H4 (cell line): ENCODE results near the gene RNF212B. TPM values are rescaled to one million over a fixed set of nuclear protein-coding genes. Genes with fewer than 3 reads are reported as not detected.
A peak's percentile ranks its signal among the peaks of the same experiment; 100 is the strongest.
"Not testable (repeated sequence)": the region's sequence is repeated elsewhere in the genome, so short reads cannot be mapped to it uniquely, and the experiment has no call there.

ENCODE experiments used
- DNase-seq: peaks from one replicate; pipeline ENCODE4 v3.0.0-alpha.2; 2015; ENCODE audit warnings: low spot score
- total RNA-seq: library from RNA; depleted of rRNA; stranded (reverse); fragments of >200 nt; shearing (Covaris generic); gene quantifications from 2 replicates; pipeline ENCODE4 v1.2.3, GENCODE V29; 2014; rRNA removed

RNF212B gene, protein sequence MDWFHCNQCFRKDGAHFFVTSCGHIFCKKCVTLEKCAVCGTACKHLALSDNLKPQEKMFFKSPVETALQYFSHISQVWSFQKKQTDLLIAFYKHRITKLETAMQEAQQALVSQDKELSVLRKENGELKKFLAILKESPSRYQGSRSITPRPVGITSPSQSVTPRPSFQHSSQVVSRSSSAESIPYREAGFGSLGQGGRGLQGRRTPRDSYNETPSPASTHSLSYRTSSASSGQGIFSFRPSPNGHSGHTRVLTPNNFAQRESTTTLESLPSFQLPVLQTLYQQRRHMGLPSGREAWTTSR
- not detected in 2 replicates for total RNA-seq

DNA sequence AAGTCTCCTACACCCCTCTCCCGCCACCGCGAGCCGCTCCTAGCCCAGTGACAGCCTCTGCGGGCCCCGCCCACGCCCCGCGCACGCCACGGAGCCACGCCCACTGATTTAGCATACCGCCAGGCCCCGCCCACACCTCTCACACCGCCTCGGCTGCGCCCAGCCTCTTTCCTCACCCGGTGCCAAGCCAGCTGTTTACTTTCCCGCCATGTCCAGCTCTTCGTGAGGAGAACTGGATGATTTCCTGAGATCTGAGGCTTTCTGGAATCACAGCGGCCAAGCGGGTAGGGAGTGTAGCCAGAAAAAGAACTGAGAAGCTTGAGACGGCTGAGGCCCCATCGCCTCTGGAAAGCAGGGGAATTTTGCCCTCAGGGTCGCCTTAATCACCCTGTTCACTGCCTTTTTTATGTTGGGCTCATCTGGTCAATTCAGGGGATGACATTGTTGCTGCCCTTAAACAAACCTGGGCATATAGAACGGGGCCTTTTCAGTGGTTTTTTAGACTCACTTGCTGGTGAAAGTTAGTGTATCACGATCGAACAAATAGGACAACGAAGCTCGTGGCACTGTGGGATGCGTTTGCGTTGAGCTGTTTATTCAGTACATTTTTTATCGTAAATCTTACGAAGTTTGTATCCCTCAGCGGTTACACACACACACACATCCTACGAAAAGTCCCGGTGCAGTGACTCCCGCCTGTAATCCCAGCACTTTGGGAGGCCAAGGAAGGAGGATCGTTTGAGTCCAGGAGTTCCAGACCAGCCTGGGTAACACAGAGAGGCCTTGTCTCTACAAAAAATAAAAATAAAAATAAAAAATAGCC is at the start of gene RNF212B:
TSS of gene RNF212B (plus strand) at position 165 of the 823 bp plus-strand sequence. CDS start 2,410 bp downstream, outside the sequence.
- peak; percentile 91 for DNase-seq

DNA sequence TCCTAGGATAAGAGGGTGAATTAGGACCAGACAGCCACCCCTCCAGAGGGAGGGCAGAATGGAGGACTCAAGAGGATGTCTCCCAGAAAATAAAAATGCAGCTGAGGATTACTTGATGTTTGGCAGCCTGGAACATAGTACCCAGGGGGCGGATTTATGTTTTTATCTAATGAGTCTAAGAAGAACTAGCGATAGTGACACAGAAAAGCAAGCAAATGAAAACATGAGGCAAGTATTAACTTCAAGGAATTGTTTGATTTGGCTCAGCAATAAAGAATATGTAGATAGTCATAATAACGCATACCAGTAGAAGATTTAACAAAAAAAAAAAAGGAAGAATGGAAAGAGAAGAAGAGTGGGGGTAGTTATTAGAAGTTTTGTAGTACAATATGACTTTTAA is 44.3 kb upstream of the RNF212B start:
- DNase-seq: no peak

DNA sequence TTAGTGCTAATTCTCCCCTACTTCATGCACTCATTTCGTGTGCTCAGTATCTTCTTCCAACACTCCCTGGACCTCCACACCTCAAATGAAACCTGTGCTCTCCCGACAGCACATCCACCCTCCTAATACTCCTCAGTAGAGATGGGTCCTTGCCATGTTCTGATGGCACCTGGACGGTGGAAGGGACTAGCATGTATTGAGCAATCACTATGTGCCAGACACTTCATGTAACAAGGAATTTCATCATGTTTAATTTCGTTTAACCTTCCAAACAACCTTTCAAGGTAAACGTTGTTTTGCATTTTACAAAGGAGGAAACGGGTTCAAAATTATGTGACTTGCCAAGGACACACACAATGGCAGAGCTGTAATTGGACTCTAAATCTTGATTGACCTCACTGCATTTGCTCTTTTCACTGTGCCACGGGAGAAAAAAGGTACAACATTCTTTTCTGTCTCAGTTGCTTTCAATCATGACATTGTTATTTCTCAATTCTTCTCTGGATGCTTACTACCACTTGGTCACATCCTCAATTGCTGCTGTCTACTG is 42.1 kb upstream of the RNF212B start:
- no peak for DNase-seq

DNA sequence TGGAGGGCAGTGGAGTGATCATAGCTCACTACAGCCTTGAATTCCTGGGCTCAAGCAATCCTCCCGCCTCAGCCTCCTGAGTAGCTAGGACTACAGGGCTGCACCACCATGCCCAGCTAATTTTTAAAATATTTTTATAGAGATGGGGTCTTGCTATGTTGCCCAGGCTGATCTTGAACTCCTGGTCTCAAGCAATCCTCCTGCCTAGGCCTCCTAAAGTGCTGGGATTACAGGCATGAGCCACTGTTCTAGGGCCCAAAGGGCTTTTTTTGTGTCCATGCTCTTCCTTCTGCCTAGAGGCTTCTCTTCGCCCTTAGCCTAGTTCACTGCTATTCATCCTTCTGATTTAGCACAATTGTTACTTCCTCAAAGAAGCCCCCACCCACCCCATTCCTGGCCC is 41.2 kb upstream of the RNF212B start:
- DNase-seq: not testable (repeated sequence)

DNA sequence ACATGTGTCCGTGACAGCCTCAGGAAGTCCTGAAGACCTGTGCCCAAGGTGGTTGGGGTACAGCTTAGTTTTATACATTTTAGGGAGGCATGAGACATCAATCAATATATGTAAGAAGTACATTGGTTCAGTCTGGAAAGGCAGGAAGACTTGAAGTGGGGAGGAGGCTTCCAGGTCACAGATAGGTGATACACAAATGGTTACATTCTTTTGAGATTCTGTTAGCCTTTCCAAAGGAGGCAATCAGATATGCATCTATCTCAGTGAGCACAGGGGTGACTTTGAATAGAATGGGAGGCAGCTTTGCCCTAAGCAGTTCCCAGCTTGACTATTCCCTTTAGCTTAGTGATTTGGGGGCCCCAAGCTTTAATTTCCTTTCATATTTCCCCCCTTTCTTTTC is 38.6 kb upstream of the RNF212B start:
- DNase-seq: not testable (repeated sequence)

DNA sequence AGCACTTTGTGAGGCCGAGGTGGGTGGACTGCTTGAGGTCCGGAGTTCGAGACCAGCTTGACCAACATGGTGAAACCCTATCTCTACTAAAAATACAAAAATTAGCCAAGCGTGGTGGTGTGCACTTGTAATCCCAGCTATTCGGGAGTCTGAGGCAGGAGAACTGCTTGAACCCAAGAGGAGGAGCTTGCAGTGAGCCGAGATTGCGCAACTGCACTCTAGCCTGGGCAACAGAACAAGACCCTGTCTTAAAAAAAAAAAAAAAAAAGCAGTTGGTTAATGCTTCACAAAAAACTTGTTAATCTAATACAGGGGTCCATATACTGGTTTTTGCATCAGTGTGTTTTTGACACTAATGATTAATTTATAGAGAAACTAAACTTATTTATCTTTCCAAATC is 35.7 kb upstream of the RNF212B start:
- no peak for DNase-seq

DNA sequence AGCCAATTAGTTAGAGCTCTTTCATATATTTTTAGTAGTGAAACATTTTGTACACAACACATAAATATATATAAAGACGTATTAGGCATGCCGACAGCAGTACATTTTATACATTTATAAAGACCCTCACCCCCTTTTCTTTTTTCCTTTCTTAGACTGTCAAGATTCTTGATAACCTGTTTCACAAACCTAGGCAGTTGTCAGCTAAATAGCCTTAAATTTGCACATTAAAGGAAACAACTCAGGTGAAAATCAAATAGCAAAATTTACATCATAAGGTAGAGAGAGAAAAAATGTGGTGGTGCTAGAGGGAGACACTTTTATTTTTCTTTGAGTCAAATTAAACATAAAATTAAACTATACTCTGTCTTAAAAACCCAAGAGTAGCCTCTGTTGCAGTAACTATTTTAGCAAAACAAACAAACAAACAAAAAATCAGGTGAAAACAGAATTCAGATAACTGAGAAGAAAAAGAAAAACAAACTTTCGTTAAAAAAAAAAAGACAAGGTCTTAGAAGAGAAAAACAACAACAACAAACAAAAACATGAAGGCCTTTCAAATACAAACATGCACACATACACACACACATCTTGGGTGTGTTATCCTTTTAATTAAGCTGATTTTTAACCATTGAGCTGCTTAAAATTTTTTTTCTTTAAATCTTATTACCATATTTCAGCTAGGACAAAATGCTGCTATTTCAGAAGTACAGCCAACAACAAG is 31.2 kb upstream of the RNF212B start:
- no peak for DNase-seq

DNA sequence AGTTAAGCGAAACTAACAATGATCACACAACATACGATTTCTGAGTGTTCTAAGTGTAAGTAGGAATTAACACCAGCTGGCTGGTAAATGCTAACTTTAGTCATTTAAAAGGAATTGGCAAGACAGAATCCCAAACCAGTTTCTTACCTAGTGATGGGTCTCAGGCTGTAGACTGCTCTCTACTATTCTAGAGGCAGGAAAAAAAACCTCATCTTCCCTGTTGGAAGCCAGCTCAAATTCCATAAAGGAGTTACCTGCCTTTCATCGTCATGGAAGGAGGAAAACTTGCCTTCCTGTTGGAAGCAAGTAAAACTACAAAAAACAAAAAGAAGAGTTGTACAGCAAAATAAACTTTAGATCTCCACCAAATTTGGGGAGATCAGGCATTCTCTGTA is 30.6 kb upstream of the RNF212B start:
- DNase-seq: no peak

DNA sequence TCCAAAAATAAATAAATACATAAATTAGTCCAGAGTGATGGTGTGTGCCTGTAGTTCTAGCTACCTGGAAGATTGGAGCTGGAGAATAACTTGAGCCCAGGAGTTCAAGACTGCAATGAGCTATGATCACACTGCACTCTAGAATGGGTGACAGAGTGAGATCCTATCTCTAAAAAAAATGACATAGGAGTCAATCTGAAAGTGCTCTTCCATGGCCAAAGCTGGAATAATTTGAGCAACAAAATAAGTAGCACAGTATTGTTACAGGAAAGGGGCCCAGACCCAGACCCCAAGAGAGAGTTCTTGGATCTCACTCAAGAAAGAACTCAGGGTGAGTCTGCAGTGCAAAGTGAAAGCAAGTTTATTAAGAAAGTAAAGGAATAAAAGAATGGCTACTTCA is 29.4 kb upstream of the RNF212B start:
- no peak for DNase-seq

DNA sequence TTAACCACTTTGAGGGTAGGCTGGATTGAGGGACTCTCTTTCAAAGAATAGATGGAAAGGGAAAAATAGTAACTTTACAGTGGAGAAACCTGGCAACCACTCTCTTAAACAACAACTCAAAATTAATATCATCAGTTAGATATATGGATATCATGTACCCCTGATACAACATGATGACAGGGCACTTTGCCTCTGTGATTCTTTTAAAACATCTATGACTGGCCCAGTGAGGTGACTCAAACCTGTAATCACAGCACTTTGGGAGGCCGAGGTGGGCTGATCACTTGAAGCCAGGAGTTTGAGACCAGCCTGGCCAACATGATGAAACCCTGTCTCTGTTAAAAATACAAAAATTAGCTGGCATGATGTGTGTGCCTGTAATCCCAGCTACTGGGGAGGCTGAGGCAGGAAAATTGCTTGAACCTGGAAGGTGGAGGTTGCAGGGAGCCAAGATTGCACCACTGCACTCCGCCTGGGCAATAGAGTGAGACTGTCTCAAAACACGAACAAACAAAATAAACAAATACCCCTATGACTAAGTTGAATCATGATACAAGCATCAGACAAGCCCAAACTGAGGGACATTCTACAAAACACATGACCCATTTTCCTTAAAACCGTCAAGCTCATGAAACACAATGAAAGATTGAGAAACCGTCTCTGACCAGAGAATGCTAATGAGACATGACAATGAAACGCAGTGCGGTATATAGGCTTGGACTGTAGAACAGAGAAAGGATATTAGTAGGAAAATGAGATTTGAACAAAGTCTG is 27.9 kb upstream of the RNF212B start:
- DNase-seq: peak; percentile 72

DNA sequence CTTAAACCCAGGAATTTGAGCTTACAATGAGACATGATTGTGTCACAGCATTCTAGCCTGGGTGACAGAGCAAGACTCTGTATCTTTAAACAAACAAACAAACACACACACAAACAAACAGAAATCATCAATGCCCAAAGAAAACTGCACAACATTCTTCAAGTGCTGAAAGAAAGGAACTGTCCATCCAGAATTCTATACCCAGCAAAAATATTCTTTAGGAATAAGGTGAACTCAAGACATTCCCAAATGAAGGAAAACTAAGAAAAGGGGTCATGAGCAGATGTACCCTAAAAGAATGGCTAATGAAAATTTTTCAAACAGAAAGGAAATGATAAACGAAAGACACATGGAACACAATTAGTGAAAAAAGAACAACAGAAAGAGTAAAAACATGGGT is 22.3 kb upstream of the RNF212B start:
- no peak for DNase-seq

DNA sequence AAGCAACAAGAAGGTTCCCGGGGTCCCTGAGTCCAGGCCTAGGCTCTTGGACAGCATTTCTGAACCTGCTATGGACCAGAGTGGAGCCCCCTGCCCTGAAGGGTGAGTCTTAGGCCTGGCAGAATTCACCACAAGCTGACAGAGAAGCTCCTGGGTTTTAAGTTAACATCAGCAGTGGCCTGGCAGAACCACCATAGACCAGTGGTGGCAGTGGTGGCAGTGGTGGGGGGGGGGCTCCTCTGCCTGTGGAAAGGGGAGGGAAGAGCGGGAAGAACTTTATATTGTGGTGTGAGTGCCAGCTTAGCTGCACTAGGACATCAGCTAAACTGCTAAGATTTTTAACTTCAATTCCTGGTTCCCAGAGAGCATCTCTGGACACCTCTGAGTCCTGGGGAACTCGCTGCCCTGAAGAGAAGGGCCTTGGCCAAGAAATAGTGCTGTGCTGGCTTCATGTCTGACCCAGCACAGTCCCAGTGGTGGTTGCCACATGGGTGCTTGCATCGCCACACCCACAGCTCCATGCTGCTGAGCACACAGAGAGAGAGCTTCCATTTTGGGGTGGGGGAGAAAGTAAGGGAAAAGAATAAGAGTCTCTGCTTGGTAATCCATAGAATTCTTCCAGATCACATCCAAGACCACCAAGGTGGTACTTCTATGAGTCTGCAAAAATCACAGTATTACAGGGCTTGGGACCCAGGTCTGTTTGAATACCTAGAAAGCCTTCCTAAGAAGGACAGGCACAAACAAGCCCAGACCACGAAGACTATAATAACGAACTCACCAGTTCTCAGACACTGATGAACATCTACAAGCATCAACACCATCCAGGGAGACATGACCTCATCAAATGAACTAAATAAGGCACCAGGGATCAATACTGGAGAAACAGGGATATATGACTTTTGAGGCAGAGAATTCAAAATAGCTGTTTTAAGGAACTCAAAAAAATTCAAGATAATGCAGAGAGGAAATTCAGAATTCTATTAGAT is 20.4 kb upstream of the RNF212B start:
- DNase-seq: no peak

DNA sequence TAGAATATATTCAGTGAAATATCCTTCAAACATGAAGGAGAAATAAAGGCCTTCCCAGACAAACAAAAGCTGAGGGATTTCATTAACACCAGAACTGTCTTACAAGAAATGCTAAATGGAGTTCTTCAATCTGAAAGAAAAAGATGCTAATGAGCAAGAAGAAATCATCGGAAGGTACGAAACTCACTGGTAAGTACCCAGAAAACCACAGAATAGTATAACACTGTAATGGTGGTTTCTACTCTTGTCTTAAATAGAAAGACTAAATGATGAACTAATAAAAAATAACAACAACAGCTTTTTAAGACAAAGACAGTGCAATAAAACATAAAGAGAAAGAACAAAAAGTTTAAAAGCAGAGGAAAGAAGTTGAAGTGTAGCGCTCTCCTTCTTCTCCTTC is 18.7 kb upstream of the RNF212B start:
- no peak for DNase-seq

DNA sequence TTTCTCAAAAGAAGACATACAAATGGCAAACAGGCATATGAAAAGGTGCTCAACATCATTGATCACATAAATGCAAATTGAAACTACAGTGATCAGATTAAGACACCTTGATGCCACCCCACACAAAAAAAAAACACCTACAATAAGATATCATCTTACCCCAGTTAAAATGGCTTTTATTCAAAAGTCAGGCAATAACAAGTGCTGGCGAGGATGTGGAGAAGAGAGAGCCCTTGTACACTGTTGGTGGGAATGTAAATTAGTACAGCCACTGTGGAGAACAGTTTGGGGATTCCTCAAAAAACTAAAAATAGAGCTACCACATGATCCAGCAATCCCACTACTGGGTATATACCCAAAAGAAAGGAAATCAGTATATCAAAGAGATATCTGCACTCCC is 12.8 kb upstream of the RNF212B start:
- not testable (repeated sequence) for DNase-seq

DNA sequence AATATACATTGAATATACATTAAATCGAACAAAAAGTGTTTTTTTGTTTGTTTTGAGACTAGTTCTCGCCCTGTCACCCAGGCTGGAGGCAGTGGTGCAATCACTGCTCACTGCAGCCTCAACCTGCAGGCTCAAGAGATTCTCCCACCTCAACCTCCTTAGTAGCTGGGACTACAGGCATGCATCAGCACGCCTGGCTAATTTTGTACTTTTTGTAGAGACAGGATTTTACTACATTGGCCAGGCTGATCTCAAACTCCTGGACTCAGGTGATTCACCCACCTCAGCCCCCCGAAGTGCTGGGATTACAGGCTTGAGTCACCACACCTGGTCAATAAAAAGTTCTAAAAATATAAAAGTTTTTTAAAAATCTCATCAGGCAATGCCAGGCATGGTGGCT is 10.2 kb upstream of the RNF212B start:
- DNase-seq: no peak

DNA sequence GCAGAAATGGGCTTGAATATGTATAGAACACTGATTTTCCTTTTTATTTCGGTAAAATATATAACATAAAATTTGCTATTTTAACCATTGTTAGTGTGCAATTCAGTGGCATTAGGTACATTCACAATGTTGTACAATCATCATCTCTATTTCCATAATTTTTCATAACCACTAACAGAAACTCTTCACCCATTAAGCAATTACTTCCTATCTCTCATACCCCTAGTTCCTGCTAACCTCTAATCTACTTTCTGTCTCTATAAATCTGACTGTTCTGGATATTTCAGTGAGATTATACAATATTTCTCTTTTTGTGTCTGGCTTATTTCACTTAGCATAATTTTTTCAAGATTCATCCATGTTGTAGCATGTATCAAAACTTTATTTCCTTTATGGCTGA is 8.9 kb upstream of the RNF212B start:
- DNase-seq: no peak

DNA sequence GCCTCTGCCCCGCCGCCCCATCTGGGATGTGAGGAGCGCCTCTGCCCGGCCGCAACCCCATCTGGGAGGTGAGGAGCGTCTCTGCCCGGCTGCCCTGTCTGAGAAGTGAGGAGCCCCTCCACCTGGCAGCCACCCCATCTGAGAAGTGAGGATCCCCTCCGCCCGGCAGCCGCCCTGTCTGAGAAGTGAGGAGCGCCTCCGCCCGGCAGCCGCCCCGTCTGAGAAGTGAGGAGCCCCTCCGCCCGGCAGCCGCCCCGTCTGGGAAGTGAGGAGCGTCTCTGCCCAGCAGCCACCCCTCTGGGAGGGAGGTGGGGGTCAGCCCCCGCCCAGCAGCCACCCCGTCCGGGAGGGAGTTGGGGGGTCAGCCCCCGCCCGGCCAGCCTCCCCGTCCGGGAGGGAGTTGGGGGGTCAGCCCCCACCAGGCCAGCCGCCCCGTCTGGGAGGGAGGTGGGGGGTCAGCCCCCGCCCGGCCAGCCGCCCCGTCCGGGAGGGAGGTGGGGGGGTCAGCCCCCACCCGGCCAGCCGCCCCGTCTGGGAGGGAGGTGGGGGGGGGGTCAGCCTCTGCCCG is 5.4 kb upstream of the RNF212B start:
- not testable (repeated sequence) for DNase-seq

DNA sequence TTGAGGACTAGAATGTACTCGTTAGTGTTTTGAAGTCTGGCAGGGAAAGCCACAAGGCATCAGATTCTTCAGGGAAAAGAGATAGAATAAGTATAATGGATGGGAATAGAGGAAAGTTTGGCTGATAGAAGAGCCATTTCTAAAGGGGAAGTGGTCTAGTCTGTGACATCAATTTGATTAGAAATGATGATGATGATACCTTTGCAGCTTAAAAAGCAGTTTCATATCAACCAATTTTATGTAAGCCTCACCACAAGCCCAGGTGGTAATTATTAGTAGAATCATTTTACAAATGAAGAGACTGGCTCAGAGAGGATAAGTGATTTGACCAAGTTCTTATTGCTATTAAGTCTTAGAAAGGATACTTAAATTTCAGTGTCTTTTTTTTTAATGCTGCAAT is 2.9 kb downstream of the RNF212B start:
- no peak for DNase-seq

DNA sequence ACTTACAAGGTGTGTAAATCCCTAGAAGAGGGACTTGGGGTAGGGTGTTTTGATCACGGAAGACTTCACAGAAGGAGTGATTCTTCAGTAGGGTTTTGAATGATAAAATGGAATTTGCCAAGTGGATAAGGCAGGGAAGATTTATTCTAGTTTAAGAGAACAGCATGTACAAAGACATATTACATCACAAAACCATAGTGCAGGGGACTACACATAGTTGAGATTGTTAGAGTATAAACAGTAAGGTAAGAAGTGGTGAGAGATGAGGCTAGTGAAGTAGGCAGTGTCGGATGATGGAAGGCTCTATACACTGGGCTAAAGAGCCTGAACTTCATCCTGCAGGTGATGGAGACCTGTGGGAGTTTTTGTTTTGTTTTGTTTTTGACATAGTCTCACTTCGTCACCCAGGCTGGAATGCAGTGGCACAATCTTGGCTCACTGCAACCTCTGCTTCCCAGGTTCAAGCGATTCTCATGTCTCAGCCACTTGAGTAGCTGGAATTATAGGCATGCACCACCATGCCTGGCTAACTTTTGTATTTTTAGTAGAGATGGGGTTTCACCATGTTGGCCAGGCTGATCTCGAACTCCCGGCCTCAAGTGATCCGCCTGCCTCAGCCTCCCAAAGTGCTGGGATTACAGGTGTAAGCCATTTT is 3.5 kb downstream of the RNF212B start:
- DNase-seq: not testable (repeated sequence)
